GM19025 (cell line): ENCODE results near the gene FAM171A1.
"Not testable (repeated sequence)": the region's sequence is repeated elsewhere in the genome, so short reads cannot be mapped to it uniquely, and the experiment has no call there.

Source experiments
- ATAC-seq: cut with Tn5 transposase; IDR thresholded peaks from one replicate; pipeline ENCODE4 v1.9.1; 2021; ENCODE audit warnings: mild to moderate bottlenecking, low read depth, moderate library complexity; ENCODE audit not compliant: unreplicated experiment

FAM171A1 gene

DNA sequence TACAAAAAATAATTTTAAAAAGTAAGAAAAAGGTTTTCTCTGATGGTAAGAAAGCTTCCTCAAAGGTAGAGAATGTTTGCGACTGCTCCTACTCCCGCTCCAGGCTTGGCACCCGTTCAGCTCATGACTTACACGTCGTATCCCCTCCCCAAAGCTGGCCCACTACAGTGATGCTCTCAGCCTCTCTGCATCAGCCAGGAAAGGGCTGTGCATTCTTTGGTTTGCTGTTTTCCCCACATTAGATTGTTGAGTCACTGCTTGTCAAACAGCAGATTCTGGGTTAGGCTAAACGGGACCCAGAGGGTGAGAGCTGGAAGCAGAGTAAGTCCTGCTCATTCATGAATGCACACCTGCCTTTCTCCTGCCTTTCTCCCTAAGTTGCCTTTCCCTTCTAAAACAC is 147.9 kb downstream of the FAM171A1 start:
- ATAC-seq = no peak

DNA sequence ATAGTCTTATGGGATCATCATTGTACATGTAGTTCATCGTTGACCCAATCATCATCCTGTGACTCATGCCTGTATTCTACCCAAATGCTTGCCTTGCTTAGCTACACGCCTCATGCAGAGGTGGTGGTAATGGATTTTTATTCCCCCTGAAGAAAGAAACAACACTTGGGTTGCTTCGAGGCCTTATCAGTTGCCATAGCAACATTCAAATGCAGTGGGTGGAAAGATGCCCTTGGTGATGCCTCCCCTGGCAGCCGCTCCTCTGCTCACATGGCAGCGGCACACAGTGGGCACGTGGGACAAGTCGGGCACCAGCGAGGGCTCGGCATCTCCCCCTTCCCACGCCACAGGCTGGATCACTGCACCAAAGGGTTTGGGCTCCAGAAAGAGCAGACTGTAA is 148.6 kb downstream of the FAM171A1 start:
- no peak for ATAC-seq

DNA sequence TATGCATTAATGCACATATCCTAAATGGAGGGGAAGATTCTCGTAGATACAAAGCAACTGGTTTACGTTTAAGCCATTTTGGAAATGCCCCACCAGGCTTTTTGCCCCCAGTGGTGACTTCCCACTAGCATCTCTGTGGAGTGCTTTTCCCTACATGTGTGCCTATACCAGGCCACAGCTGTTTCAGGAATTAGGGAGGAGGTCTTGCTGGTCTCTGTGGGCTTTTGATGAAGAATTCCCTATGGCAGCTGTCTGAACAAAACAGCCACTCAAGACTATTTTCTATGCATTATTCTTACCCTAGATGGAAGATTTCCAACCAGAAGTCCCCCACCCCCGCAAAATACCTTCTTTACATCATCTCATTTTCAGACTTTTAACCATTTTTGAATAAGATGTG is 150.6 kb downstream of the FAM171A1 start:
- ATAC-seq = no peak

DNA sequence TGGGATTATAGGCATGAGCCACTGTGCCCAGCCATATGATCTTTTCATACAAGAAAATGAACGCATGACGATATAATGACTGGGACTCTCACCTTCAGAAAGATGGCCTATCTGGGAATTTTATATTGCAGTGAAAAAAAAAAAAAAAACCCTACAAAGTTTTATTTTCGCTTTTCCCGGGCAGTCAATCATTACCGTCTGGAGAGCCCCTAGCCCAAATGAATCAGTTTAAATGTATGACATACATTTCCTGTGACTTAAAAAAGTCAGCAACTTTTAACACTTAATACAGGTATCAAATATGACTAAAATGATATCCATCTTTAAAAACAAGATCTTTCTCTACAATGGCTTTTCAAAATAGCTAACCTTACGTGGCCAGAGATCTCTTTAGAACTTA is 154.4 kb downstream of the FAM171A1 start:
- ATAC-seq = no peak

DNA sequence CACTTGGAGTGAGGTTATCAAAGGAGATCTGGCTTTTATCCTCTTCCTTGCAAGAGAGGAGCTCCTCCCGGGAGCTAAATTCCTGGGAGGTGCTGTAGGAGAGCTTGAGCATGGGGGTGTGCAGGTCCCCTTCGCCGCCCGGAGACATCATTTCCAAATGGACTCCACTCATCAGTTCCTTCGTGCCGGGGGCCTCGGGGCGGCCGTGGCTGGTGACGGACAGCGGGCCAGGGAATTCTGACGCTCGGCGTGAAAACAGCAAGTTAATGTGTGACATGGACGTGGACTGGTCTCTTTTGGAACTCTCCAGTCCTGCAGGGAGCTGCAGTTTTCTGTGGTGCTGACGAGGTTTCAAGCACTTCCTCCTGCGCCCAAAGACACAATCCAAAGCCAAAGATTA is 156.9 kb downstream of the FAM171A1 start:
- no peak for ATAC-seq

DNA sequence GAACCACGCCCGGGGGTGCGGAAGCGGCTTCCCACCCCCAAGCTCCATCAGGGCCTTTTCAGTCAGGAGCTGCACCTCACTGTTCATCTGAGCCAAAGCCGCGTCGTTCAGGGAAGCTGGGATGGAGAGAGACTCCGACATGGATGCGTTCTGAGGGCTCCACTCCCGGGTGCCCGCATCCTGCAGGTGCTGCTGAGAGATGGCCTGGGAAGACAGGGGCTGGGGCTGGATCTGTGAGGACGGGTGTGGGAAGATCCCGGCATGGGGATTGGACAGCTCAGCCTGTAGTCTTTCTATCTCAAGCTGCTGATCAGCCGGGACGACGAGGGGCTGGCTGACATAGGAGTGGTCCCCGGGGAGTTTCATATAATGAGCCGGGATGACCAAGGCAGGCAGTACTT is 157.6 kb downstream of the FAM171A1 start:
- ATAC-seq = no peak

DNA sequence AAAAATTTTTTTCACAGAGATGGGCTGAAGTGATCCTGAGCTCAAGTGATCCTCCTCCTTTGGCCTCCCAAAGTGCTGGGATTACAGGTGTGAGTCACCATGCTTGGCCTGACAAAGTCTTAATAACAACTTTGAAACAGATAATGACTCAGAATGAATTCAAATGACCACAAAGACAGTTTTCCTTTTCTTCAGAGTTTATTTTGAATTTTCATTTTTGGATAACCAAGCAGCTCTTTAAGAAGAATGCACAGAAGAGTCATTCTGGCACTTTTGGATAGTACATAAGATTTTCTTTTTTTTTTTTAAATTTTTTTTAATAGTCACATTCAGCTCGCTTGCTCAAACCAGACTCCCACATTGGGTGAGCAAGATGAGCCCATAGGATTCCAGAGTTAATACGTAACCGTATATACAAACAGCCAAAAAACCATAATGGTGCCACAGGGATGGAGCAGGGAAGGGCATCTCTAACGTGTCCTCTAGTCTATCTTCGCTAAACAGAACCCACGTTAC is 159.6 kb downstream of the FAM171A1 start:
- no peak for ATAC-seq

DNA sequence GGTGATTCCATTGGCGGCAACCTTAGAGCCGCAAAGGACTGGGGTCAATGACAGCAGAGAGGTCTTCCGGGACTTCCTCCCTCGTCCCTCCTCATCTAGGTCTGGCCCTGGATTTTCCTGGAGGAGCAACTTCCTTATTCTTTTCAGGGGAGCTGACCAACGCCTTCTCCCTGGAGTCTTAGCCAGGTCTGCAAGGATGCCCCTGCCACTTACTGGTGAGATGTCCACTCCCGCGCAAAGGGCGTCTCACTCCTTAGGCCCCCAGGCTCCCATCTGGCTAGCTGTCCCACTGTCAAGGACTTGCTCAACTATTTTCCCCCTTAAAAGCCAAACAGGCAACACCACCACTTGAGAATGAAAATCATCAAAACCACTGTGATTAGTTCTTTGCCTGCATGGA is 160.6 kb downstream of the FAM171A1 start:
- no peak for ATAC-seq

DNA sequence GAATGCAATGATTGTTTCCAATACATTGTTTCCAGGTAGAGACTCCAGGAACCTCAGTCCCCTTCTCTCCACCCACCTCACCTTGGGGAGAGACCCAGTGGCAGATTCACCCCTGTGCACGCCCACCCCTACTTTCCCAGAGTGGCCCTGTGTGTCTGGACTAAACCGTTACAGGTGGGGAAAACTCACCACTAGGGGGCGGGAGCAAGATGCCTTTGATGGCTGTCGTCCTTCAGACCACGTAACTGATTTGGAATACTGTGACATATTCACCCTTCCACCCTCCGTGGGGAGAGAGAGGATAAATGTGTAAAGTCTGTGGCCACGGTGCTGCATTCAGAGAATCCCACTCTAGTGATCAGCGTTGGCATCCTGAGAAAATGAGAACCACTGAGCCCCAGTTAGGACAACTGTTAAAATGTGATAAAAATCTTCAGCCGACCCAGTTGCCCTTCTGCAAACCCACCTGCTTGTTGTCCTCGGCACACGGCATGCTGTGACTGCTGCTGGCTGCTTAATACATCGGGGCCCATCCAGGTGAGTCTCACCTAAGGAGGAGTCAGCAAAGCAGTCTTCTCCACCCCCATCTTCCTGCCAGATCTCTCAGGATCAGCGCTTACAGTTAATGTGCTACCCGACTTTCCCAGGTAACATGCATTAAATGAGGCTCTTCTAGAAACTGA is 161.1 kb downstream of the FAM171A1 start:
- ATAC-seq = peak; percentile 46

DNA sequence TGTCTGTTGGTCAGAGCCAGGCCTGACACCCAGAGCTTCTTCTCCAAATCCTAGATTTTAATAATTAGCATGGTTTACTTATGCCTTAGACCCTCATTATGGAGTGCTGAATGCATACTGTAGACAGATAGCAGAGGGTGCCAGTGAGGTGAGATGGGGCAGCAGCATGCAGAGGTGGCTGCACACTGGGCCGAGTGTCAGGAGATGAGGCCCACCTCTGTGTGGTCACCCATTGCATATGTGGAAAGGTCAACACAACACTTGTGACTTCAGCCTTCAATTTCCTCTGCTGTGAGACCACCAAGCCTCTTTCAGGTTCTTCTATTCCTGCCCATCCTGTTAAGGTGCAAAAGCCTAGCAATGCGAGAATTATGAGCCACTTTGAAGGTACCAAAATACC is 162.9 kb downstream of the FAM171A1 start:
- ATAC-seq = no peak

DNA sequence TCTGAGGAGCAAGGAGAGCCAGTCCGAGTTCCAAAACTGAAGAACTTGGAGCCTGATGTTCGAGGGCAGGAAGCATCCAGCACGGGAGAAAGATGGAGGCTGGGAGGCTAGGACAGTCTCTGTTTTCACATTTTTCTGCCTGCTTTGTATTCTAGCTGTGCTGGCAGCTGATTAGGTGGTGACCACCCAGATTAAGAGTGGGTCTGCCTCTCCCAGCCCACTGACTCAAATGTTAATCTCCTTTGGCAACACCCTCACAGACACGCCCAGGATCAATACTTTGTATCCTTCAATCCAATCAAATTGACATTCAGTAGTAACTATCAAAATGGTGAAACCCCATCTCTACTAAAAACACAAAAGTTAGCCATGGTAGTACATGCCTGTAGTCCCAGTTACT is 163.7 kb downstream of the FAM171A1 start:
- not testable (repeated sequence) for ATAC-seq

DNA sequence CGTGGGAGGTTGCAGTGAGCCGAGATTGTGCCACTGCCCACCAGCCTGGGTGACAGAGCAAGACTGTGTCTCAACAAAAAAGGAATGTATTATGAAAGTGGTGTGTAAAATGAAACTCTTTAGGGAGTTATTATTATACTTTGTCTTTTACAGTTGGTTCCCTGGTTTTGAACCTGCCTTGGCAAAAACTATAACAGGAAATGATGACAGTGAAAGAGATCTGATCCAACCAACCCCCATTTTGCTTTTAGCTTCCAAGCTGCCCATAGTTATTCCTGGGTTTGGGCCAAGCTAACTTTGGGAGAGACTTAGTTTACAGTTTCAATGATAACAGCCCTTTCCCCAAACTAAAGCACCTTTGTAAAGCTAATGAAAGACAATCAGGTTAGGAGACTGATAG is 168.4 kb downstream of the FAM171A1 start:
- ATAC-seq = no peak

DNA sequence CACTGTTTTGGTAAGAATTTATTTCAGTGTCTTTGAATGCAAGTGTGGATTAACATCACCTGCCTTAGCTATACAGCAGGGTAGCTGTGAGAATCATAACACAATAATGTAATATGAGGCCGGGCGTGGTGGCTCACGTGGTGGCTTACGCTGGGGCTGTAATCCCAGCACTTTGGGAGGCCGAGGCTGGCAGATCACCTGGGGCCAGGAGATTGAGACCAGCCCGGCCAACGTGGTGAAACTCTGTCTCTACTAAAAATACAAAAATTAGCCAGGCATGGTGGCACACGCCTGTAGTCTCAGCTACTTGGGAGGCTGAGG is 168.8 kb downstream of the FAM171A1 start:
- ATAC-seq = not testable (repeated sequence)

DNA sequence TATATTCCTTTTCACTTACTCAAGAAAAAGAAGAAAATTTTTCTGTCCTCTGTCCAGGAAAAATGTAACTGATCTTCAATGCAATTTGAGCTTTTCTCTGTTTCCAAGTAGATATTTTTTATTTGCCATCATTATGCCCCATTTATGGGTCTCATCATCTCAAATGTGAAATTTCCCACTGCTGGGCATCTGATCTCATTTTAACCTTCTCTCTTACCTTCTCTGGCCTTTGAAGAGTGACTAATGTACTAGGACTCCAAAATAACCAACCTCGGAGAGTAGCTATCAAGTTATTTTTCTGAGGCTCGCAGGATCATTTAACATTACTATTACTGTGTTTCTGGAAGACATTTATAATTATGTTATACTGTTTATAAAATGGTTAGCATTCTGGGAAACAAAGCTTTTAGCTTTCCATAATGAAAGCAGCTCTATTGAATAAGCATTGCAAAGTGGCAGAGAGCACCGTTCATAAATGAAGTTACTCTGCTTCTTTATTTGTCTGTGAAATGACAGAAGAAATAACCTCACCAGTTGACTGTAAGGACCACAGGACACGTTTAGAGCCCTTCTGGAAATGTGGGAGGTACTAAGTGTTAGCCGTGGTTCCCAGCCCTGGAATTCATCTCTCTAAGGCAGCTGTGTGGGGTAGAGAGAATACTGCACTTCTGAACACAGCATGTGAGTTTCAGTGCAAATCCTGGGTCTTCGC is 169.3 kb downstream of the FAM171A1 start:
- no peak for ATAC-seq

DNA sequence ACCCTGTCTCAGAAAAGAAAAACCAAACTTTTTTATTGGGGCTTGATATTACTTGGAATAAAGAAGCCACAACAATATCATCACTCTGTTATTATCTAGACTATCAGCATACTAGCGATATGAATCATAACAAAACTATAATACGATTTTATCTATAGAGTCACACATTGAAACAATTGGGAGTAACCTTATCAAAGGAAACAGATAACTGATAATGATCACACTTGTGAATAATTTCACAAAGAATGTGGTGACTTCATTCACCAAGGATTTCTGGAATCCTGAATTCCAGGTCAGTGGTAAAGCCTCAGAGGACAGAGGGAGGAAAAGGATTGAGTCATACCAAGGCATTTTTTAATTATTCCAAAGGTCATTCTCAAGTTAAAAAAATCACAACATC is 170.5 kb downstream of the FAM171A1 start:
- no peak for ATAC-seq

DNA sequence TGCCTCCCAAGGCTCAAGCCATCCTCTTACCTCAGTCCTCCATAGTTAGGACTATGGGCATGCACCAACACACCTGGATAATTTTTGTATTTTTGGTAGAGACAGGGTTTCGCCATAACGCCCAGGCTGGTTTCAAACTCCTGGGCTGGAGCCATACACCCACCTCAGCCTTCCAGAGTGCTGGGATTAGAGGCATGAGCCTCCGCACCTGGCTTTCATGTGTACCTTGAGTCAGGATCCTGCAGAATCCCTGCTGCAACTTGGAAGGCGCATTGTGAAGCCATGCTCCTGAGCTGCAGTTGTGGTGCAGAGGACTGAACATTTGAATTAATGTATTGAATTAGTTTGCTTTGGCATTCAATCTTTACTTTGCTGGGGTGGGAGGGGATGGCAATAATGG is 173.2 kb downstream of the FAM171A1 start:
- no peak for ATAC-seq

DNA sequence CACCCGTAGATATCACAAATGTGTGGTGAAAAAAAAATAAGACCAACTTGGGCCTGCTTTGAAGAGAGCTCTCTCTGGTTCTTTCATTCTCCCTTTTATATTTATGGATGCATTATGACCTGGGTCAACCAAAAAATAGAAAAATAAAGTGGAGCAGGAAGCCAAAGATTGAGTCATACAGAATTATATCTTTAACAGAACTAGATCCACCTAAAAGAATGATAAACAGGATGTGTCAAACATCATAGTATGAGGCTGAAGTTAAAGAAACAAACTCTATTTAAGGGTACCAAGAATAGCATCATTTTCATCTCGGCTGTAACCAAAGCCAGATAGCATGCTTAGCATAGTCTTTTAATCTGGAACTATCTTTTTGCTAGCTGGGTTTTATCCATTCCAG is 173.8 kb downstream of the FAM171A1 start:
- ATAC-seq = no peak

DNA sequence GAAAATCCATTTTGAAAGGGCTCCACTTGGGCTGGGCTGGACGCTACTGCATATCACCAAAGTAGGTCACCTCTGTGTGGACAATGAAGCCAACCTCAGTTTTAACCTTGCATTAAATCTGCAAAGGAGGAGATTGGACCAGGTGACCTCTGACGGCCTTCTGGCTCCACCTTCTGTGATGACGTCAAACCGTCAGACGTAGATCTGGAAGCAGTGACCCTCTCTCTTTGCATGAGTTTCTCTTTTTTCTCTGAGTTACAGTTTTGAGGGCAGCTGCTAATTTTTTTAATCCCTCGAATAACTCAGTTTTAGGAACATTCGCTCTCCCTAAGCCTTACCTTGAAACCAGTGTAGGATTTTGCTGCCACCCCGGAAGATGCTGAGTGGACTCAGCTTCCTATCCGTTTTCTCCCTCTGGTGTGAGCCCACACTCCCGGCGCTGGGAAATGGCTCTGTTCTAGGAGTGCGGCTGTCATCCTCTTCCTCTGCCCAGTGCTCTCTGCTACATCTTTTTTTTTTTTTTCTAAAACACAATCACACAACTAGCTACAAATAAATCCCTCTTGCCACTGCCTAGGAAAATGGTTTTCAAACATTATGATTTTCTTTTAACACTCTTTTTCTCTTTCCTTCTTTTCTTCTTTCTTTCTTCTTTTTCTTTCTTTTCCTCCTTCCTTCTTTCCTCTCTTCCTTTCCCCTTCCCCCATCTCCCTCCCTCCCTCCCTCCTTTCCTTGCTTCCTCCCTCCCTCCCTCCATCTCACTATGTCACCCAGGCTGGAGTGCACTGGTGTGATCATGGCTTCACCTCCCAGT is 174.9 kb downstream of the FAM171A1 start:
- ATAC-seq = no peak

DNA sequence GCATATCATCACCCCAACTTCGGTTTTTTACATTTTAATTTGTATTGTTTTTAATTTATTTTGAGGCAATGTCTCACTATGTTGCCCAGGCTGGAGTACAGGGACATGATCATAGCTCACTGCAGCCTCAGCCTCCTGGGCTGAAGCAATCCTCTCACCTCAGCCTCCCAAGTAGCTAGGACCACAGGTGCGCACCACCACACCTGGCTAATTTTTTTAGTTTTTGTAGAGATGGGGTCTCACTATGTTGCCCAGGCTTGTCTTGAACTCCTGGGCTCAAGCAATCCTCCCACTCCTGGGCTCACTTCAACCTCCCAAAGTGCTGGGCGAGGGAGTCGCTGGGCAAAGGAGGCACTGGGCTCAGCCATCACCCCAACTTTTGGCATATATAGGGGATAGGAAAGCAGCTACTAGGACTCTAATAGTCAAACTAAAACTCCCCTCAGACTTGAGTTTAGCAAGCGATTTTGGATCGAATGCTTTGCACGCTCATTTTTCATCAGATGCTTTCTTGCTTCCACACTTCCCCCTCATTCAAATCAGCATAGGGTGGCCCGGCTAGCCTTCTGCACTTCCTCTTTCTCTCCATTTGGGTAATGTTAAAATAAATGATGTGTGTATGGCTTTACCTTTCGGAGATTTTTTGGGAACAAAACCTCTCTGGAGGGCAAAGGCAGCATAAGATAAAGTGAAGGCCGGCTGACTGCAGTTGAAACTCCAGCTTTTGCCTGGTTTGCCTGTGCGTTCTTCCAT is 181.8 kb downstream of the FAM171A1 start:
- ATAC-seq = no peak

DNA sequence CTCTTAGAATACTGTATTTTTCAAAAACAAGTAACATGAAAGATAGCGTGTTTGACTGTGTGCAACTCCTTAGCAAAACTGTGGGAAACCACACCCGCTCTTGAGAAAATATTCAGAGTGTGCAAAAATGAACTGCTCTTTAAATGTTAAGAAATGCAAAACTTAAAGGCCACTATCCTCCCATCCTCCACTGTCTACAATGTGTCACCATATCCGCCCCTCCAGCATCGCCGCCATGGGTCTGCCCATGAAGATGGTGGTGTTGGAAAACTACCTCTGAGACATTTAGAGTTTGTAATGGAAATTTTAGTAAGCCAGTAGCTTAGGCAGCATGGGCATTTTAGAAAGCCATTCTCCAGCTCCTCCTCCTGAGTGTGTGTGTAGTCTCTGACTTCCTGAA is 182.5 kb downstream of the FAM171A1 start:
- no peak for ATAC-seq
